ENCODE results near the gene CNOT4.
A peak's percentile ranks its signal among the peaks of the same experiment; 100 is the strongest.

The CNOT4 gene

DNA sequence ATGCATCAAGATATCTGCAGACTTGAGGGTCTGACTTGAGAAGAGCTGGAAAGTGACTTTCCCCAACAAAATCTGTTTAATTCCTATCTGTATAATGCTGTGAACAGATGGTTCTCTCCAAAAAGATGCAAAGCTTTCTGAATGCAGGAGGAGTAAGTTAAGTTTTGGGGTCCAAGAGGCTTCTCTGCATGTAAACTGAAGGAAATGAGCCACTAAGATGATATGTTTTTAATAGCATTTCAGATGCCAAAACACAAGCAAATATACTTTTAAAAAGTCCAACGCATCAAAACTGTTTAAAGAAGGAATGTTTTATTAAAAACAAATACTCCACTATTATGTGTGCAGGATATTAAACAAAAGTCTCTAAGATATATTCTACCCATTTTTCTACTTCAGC is 139.2 kb downstream of the CNOT4 start:
- TF ChIP-seq, protein P1, sequence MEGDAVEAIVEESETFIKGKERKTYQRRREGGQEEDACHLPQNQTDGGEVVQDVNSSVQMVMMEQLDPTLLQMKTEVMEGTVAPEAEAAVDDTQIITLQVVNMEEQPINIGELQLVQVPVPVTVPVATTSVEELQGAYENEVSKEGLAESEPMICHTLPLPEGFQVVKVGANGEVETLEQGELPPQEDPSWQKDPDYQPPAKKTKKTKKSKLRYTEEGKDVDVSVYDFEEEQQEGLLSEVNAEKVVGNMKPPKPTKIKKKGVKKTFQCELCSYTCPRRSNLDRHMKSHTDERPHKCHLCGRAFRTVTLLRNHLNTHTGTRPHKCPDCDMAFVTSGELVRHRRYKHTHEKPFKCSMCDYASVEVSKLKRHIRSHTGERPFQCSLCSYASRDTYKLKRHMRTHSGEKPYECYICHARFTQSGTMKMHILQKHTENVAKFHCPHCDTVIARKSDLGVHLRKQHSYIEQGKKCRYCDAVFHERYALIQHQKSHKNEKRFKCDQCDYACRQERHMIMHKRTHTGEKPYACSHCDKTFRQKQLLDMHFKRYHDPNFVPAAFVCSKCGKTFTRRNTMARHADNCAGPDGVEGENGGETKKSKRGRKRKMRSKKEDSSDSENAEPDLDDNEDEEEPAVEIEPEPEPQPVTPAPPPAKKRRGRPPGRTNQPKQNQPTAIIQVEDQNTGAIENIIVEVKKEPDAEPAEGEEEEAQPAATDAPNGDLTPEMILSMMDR (conservative IDR thresholded peaks at IDR 0.05; ENCODE audit: low read depth, low read length) = no peak
- no peak for DNase-seq (ENCODE audit: low read depth)
- H3K4me3 ChIP-seq (ENCODE audit: low read length) = no peak overlapping the region

DNA sequence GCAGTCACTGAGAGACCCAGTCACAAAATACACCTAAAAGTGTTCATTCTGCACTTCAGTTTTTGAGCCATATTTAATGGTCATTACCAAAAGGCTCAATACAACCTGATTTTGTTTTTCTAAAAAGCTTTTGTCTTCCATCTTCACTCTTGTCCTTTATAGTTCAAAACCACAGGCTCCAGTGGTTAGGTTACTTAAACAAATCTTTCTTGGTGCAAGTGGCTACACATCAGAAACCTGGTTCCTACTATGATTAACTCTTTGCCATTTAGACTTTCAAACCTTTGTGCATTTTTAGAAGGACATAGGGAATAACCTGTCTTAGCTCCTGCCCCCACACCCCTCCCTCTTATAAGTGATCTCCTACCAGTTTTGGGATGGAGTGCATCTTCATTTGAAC is 140.5 kb downstream of the CNOT4 start:
- TF ChIP-seq, protein P1 (conservative IDR thresholded peaks at IDR 0.05; ENCODE audit: low read depth, low read length) = no peak
- no peak overlapping the region for H3K4me3 ChIP-seq (ENCODE audit: low read length)
- no peak for DNase-seq (ENCODE audit: low read depth)

DNA sequence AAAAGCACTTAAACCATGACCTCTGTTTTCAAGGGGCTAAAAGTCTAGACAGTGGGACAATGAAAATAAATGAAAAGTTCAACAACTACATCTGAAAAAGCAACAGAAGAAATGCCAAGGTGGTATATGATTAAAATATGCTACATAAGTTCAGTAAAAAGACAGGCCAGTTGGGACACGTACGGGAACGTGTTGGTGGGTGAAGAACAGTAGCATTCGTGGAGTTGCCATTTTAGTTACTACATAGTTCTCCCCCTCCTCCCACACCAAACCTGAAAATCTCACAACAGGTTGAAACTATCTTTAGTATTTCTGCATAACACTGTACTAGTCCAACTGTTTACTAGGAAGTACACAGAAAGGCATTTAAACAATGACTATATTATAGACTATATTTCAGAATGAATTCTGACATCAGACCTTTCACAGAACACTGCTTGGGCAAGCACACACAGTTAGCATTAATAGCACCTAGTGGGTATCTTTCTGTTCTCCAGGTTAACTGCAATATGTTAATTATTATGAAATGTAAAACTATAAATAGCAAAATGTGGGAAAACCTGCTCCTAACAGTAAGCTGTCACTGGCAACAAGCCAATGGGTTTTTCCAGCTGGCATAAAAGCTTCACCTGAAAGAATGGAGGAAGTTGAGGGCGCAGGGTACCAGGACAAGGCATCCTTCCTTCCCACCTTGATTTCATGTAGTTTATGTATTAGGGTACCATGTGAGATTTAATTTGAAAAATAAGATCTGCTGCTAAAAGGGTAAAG is 141.3 kb downstream of the CNOT4 start:
- DNase-seq (ENCODE audit: low read depth) = no peak
- TF ChIP-seq, protein P1 (conservative IDR thresholded peaks at IDR 0.05; ENCODE audit: low read depth, low read length) = no peak

DNA sequence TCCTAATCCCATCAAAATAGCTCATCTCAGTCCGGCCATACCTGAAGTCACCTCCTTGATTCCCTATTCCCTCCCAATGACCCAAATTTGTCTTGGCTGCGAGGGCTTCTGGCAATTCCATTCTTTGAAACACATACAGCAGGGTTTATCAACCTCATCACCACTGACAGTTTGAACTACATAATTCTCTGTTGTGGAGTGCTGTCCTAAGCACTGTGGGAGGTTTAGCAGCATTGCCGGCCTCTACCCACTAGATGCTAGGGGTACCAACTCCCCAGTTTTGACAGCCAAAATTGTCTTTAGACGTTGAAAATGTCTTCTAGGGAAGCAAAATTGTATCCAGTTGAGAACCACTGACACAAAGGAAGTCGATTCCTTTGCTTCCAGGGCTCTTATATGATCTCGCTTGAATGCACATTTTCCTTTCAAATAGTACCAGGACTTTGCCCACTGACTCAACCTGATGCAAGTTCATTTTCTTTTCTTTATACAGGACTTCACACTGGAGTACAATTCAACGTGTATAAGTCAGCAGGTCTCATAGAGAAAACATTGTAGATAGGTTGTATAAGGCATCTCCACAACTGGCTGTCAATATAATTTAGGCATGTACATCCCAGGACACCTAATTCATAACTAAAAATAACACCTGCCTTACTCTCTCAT is 142.9 kb downstream of the CNOT4 start:
- TF ChIP-seq, protein P1 (conservative IDR thresholded peaks at IDR 0.05; ENCODE audit: low read depth, low read length) = no peak
- H3K4me3 ChIP-seq (ENCODE audit: low read length) = no peak overlapping the region
- DNase-seq (ENCODE audit: low read depth) = no peak

More for the DNA sequence above, 141.3 kb downstream of the CNOT4 start:
- no peak overlapping the region for H3K4me3 ChIP-seq (ENCODE audit: low read length)

DNA sequence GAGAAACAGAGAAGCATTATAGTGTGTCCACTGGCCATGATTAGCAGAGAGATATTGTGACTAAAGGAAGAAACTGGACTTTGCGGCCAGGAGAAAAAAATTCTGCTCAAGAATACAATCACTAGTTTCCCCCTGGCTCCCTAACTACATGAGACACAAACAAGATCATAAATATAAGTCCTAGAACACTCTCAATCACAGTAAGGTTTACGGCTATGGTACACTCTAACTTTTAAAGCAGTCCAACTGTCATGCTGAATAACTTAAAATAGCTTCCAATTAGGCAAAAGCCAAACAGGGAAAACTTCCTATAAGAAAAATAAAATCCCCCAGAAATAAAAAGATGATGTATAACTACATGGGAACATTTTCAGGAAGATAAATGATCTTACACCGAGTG is 144.2 kb downstream of the CNOT4 start:
- no peak for DNase-seq (ENCODE audit: low read depth)
- TF ChIP-seq, protein P1 (conservative IDR thresholded peaks at IDR 0.05; ENCODE audit: low read depth, low read length) = no peak
- H3K4me3 ChIP-seq (ENCODE audit: low read length) = no peak overlapping the region

DNA sequence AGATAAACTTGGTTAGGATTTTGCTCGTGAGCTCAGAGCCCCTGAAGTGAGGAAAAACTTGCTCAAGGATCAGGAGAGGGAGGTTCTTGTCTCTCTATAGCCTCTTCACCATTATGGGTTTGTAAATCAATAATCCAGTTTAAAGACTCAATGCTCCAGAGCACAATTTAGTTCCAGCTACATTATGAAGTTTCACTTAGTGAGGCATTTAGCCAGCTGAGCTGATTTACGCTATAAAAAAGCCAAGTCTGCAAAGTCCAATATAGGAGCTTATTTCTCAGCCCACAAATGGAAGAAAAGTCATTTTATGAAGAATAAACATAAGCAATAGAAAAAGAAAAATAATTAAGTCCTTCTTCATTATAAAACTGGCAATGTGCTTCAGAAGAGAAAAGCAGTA is 145.7 kb downstream of the CNOT4 start:
- TF ChIP-seq, protein P1 (conservative IDR thresholded peaks at IDR 0.05; ENCODE audit: low read depth, low read length) = no peak
- H3K4me3 ChIP-seq (ENCODE audit: low read length) = no peak overlapping the region
- DNase-seq (ENCODE audit: low read depth) = no peak

DNA sequence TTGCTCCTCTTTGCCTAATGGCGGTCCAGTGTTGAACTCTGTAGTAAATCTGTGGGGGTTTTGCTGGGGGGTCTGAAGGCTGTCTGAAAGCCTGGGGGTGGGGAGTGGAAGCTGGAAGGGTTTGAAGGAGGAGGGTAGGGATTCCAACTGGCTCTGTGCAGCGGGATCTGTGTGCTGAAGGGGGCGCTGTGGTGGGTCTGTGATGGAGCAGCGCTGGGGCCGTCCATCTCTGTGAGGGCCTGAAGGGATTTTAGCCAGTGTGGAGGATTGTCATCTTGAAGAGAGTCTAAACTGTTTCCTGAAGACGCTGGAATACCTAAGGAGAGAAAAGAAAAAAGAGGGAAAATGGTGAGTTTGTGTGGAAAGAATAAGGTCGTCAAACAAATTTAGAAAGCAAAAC is 147.0 kb downstream of the CNOT4 start:
- H3K4me3 ChIP-seq (ENCODE audit: low read length) = no peak overlapping the region
- DNase-seq (ENCODE audit: low read depth) = no peak
- TF ChIP-seq, protein P1 (conservative IDR thresholded peaks at IDR 0.05; ENCODE audit: low read depth, low read length) = peak; percentile 24
